NCI-H1694 treated with DMSO at 0.1 percent for 48 hours (cell line): ENCODE measurements around the gene FNDC3B.

Experiments used
- DNase-seq: peaks from one replicate; lab custom pipeline; 2025; lab: John Stamatoyannopoulos, UW

The FNDC3B gene

GRCh38 chr3:172056416-172056815 lies 17.0 kb downstream of the FNDC3B start:
- DNase-seq = no peak

- DNase-seq = no peak
Measured at GRCh38 chr3:172057059-172057458, 17.7 kb downstream of the FNDC3B start.

DNA sequence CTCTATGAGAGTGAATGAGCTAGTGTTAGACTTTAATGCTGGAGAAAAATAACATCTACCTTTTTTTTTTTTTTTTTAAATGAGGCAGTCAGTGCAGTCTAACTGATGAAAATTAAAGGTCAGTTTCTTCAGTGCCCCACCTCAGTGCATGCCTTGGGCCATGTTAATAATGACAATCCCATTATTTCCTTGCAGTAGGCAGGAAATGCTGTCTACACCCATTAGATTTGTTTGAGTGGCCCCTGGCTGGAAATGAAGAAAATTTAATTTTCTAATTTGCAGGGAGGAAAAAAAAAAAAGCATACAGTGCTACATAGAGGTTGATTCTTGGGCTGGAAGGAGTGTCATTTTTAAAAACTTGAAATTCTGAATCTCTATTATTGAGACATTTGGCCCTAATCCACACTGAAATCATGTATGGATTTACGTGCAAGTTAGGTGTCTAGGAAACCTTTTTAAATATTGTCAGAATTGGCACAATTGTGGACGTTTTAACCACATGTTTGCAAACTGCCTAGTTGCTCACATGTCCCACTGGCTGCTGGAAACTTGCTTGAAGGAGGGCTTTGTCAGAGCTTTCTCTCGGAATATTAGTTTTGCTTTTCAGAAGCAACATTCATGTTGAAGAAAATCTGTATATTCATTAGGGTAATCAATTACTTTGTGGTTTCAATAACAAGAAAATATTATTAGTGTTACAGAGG lies 18.4 kb downstream of the FNDC3B start:
- no peak for DNase-seq

DNA sequence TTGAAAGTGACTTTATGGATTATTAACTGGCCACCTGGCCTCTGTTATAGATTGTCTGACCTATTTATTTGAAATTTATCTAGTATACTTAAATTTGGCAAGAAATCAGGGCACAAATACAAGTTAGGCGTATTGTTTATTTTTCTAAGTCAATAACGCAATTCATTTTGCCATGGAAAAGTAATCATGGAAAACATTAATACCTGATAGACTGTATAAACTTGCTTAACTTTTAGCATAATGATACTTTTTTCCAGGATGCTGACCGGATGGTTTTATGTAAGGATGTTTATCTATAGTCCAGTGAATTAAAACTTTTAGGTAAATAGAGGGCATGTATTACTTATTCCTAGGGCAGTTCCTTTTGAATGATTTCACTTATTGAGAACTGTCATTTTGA lies 20.2 kb downstream of the FNDC3B start:
- no peak for DNase-seq

DNA sequence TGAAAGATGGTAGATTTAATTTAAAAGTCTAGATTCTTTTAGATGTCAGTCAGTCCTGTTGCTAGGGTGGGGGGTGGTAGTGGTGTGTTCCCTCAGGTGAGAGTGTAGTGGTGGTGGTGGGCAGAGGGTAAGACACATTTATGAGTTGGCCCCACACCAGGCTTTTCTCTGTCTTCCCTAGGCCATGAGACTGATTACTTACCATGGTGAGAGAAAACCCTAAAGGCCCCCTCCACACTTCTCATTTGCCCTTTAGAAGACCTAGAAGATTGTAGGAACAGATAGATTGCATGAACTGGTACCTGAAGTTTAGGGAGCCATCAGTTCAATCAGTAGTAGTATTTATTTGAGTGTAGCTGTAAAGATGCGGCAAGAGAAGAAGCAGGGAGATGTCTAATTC lies 20.9 kb downstream of the FNDC3B start:
- no peak for DNase-seq

DNA sequence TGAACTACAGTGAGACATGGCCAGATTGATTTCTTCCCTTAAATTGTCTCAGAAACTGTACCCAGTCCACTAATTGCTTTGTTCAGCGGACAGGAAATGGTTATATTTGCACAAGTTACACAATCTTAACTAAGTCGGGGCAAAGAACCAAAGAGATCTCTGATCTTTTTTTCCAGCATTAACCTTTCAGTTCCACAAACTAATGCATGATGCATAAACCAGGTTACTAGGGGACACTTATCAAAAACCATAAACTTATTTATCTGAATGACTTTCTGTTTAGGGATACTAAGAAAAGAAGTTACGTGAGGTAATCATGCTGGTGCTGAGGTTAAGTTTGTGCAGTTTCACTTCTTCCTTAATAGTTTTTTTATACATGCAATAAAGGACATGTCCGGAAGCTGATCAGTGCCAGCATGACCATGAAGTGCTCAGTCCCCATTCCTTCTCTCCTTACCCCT lies 22.4 kb downstream of the FNDC3B start:
- no peak for DNase-seq

- no peak for DNase-seq
Measured at GRCh38 chr3:172062761-172063160, 23.4 kb downstream of the FNDC3B start.

GRCh38 chr3:172063456-172064432 lies 24.4 kb downstream of the FNDC3B start:
- no peak for DNase-seq

DNA sequence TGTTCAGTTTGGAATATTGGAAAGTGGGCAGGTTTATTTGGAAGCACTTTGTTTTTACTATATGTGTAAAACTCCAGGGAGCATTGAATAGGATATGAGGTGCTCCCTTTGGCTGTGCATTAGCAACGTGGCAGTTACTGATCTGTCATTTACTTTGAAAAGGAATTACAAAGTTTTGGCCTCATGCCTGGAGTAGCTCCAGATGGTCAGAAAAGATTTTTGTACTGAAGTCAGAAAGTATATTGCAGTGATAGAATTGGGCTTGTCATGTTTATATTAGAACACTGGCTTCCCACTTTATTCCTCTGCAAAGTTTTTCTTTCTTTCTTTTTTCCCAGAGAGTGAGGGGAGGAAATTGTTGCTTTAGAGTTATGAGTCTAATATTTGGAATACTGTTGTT lies 26.1 kb downstream of the FNDC3B start:
- DNase-seq = peak; percentile 48

DNA sequence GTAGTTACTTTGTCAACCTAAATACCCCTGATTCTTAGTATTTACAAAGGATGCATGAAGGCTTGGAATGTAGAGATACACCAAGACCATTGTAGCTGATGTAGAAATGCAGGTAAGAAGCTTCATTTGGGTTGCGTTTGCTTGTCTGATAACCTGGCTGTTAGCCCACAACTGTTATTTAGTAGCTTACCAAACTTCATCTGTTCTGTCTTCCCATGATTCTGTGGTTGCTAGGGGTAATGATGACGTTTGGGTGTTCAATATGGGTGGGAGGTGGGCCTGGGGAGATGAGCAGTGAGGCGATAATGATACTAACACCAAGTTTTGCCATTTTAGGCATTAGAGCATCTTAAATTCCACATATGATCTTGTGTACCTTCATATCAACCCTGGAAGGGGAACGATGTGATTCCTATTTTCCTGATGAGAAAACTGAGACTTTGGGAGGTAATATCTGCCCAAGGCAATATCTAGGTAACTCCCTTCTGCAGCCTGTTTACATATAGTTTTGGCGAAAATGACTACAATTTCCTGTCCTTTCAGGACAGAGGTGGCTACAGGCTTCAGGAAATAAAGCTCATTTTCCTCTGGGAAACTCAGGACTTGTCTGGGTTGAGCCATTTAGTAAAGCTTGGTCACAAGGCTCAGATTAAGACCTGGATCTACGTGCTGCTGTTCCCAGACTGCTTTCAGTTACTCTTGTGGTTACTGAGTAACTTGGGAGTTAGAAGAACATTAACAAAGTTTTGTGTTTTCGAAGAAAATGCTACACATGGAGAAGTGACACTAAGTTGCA lies 26.8 kb downstream of the FNDC3B start:
- no peak for DNase-seq

- no peak for DNase-seq
Measured at GRCh38 chr3:172066880-172067796, 27.8 kb downstream of the FNDC3B start.

DNA sequence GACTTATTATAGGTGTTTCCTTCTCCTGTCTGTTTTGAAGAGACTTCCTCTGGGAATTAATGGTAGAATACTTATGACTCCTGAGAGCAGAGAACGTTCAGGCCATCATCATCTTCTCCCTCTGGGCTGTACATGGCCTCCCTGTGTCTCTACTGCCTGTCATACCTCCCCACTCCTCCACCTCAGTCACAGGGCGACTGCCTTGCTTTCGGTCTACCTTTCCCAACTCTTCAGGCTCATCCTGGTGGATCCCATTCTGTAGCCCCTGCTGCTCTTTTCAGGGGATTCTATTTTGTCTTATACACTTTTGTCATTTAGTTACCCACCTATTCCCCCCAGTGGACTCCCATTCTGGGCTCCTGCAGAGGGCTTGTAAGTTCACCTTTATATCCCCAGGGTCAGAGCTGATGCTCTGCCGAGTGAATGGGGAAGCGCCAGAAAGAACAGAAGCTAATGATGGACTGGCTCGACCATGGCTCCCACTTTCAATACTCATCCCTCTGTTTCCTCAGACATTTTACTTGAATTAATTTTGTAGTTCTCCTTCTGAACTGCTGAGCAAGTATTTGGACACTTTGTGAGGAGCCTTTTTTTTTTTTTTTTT lies 28.6 kb downstream of the FNDC3B start:
- DNase-seq = no peak

GRCh38 chr3:172068977-172069376 lies 29.6 kb downstream of the FNDC3B start:
- DNase-seq = no peak

GRCh38 chr3:172069478-172069877 lies 30.1 kb downstream of the FNDC3B start:
- DNase-seq = no peak

DNA sequence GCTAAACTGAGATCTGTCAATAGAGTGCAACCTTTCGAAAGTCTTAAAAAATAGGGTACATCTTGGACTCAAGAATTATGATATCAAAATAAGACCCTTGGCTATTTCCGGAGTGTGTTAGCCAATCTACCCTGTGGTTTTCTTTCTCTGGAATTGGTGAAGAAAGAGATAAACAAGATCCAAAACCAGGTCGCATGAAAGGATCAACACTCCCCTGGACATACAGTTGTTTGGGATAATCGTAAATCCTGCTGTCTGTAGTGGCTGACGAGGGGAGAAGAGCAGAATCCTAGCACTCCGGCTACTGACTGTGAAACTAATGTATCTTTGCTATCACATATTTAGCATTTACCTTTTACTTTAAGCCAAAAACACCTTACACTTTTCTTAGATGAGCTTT lies 30.9 kb downstream of the FNDC3B start:
- DNase-seq = no peak

- DNase-seq = no peak
Measured at GRCh38 chr3:172070802-172071201, 31.4 kb downstream of the FNDC3B start.

- DNase-seq = no peak
Measured at GRCh38 chr3:172071780-172072330, 32.5 kb downstream of the FNDC3B start.

DNA sequence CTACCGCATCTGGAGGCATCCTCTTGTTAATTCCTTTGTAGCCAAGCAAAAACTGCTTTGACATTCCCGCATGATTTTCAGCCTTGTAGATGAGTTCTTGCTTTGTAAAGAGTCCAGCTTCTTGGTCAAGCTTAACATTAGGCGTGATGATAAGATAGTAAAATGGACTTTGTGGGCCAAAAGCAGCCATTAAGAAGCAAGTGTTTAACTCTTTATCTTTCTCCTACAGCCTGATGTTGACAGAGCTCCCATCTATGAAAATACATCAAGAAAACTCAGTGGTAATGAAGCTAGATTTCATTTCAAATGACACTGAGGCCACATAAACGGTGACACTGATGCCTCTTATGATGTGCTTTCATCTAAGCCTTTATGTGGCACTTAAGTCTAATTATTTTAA lies 33.2 kb downstream of the FNDC3B start:
- DNase-seq = no peak

DNA sequence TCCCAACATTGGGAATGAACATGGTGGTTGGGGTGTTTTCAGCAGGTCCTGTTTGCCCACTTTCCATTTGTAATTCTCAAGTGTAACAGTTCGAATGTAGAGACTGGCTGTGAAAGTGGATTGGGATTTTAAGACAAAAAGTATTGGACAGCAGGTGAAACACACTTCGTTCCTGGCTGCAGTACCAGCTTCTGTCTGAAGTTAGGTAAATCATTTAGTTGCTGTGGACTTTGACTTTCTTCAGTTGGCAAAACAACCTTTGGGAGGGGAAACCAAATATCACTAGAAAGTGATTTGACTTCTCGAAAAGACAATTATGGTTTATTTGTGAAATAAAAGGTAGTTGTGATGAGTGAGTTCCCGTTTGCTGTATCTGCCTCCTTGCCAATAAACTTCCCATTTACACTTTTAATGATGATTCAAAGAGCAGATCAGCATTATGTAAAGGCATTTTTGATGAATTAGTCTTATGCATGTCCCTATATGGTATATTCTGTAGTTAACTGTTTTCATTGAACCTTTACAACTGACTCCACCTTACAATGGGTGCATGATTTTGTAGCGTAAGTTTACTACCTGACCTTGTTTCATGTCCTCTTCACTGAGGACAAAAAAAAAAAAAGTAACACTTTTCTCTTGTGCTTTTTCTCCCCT lies 34.0 kb downstream of the FNDC3B start:
- no peak for DNase-seq

DNA sequence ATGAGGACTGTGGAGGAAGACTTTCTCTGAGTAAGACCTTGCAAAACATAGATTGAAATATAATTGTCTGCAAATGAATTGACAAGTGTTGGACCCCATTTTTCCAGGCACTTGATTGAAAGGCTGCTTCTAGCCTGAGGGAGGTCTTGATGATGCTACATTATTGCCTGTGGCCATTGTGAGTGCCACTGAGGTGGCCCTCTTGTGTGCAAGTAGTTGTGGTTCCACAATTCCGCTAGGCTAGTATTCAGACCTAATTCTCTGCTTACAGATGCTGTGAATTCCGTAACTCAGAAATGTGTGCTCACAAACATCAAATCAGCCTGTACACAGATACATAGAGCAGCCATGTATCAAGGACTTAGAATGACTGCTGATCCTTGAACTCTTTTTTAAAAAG lies 34.7 kb downstream of the FNDC3B start:
- no peak for DNase-seq
